ENCODE measurements around the gene GPC3. TPM values are rescaled to one million over a fixed set of nuclear protein-coding genes. Genes with fewer than 3 reads are reported as not detected.

Gene GPC3
- total RNA-seq, 1 donor from 2014 or later = 0.26 TPM

DNA sequence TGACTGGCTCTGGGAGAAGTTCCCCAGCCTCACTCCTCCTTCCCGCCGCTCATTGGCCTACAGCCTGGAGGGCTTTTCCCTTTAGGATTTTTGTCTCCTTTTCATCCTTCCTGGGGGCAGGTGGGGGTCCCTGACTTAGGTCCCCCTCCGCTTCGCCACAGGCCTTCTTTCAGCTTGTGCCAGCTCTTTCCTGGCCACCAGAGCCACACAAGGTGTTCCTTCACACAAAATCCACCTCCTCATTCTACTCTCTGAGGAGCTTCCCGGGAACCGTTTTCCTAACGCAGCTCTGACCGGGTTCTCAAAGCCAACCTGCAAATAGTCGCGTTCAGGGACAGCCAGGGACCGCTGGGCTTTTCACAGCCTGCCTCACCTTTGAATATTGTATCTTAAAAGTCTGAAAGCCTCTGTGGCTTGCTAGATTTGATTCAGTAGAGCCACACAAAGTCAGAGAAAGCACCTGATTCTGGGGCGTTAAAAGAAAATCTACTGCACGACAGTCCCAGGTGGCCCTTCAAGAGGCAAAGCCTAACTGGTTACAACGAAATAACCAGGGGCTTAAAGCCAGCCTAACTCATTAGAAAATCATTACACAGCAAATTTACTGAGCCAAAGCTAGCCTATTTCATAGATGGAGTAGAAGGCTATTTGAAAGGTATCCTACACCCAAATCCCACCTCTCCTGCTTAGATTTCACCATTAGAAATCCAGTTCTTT is 731 bp upstream of the GPC3 start:
- Histone ChIP-seq H3K4me3 (ENCODE audit: low read depth, low read length) (peak overlapping the region; percentile 36), H3K36me3 (ENCODE audit: control insufficient read depth, insufficient read depth, low read length) (no peaks in the 10 kb centered on the region), H3K27me3 (ENCODE audit: control insufficient read depth, insufficient read depth, low read length) (peaks cover 11% of the 10 kb centered on the region)
- DNase-seq (ENCODE audit: low read depth) (no peak), FAIRE-seq (no peak)
- TF ChIP-seq, protein P1, sequence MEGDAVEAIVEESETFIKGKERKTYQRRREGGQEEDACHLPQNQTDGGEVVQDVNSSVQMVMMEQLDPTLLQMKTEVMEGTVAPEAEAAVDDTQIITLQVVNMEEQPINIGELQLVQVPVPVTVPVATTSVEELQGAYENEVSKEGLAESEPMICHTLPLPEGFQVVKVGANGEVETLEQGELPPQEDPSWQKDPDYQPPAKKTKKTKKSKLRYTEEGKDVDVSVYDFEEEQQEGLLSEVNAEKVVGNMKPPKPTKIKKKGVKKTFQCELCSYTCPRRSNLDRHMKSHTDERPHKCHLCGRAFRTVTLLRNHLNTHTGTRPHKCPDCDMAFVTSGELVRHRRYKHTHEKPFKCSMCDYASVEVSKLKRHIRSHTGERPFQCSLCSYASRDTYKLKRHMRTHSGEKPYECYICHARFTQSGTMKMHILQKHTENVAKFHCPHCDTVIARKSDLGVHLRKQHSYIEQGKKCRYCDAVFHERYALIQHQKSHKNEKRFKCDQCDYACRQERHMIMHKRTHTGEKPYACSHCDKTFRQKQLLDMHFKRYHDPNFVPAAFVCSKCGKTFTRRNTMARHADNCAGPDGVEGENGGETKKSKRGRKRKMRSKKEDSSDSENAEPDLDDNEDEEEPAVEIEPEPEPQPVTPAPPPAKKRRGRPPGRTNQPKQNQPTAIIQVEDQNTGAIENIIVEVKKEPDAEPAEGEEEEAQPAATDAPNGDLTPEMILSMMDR (IDR thresholded peaks at IDR 0.05; ENCODE audit: insufficient read depth, low read length, severe bottlenecking) = no peak

DNA sequence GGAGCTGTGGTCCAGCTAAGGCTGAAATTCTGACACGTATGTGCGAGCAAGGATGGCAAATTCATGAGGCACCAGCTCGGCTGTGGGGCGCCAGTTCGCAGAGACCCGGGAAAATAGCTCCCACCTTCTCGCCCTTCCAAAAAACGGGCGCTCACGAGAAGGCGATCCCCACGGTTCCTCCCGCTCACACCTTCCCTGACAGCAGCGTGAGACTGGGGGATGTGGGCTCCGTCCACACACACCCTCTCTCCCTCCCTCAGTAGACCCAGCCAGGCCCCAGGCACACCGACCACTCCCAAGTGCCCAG is 584 bp downstream of the GPC3 start:
- DNase-seq (ENCODE audit: low read depth) (no peak), FAIRE-seq (no peak)
- Histone ChIP-seq H3K4me3 (ENCODE audit: low read depth, low read length) (peak overlapping the region; percentile 17), H3K36me3 (ENCODE audit: control insufficient read depth, insufficient read depth, low read length) (no peaks in the 10 kb centered on the region), H3K27me3 (ENCODE audit: control insufficient read depth, insufficient read depth, low read length) (peaks cover 11% of the 10 kb centered on the region)
- TF ChIP-seq, protein P1 (IDR thresholded peaks at IDR 0.05; ENCODE audit: insufficient read depth, low read length, severe bottlenecking) = no peak

DNA sequence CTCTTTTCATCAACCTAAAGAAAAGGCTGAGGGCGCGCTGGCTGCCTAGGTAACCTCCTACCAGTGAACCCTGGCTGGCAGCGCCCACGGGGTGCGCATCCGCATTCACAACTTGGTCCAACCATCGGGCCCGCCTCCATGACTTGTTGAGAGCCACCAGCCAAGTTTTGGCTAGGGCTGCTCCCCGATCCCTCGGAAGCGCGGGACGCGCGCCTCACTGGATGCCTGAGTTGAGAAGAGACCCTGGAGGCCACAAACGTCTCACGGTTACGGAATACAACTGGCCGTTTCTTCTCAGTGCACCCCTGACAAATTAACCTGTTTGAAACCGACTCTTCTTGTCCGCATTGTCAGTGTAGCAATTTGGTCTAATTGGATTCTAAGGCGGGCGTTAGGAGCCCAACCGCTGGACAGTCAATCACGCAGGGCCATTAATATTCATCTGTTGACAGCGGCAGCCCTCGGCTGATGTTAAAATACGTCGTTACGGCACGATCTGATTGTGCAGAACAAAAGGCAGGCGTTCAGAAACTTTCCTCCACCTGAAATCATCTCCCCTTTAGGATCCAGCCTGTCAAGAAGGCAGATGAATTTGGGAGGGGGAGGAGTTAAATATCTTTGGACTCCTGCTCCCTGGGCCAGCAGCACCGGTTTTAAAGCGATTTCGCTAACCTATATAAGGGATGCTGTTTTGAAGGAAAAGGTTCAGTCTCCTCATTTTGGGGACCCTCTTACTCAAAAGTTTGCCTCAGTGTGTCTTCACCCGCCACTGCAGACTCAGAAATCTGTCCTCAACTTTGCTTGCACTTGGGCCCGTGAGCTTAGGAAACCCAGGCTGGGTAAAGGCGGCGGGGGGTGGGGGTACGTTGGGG is 1.2 kb downstream of the GPC3 start:
- H3K36me3 ChIP-seq (ENCODE audit: control insufficient read depth, insufficient read depth, low read length) = no peaks in the 10 kb centered on the region
- no peak for DNase-seq (ENCODE audit: low read depth)
- TF ChIP-seq, protein P1 (IDR thresholded peaks at IDR 0.05; ENCODE audit: insufficient read depth, low read length, severe bottlenecking) = no peak
- H3K27me3 ChIP-seq (ENCODE audit: control insufficient read depth, insufficient read depth, low read length) = peaks cover 11% of the 10 kb centered on the region
- H3K4me3 ChIP-seq (ENCODE audit: low read depth, low read length) = no peak overlapping the region
- no peak for FAIRE-seq

DNA sequence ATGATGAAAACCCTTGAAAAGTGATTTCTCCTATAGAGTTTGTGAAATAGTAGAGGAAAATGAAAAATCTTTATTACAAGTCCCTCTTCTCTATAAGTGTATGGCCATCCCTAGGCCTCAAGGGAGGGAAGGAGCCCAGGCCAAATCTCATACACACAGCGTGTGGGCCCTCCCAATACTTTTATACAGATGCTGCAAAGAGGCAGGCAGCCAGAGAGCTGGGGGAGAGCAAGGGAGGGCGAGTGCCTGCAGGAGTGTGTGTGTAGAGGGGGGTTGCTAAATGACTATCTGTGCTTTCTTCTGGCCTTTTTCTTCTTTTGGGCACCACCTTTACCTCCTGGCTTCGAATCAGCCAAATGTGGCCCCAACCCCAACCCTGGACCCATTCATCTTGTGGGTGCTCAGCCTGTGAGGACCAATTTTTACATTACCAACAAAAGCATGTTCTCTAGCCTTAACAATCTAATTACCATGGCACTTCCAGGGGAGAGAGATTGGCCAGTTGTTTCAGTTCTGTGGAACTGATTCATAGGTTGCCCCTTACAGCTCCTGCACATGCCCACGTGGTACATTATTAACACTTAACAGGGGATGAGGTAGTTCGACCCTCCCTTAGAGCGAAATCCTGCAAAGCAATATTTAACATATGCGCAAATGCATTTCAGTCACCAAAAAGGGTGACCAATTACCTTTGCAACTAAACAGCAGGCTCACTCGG is 2.0 kb downstream of the GPC3 start:
- no peak for FAIRE-seq
- TF ChIP-seq, protein P1 (IDR thresholded peaks at IDR 0.05; ENCODE audit: insufficient read depth, low read length, severe bottlenecking) = no peak
- Histone ChIP-seq H3K27me3 (ENCODE audit: control insufficient read depth, insufficient read depth, low read length) (peaks cover 11% of the 10 kb centered on the region), H3K4me3 (ENCODE audit: low read depth, low read length) (no peak overlapping the region), H3K36me3 (ENCODE audit: control insufficient read depth, insufficient read depth, low read length) (no peaks in the 10 kb centered on the region)
- no peak for DNase-seq (ENCODE audit: low read depth)

DNA sequence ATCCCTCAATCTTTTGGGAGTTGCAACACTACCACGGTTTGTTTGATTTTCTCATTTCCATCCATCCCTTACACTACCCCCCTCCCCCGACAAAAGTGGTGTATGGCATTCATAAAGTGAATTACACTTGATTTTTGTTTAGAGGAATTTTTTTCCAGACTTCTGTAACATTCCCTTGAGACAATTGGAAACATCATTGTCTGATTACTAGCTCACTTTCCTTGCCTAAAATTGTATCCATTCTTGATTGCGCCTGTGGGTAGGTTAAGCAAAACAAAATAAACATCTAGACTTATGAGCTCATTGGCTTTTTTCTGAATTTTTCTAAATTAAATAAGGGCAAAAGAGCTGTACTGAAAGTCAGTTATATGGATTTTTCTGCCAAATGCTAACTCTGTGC is 3.5 kb downstream of the GPC3 start:
- FAIRE-seq (no peak), DNase-seq (ENCODE audit: low read depth) (no peak)
- TF ChIP-seq, protein P1 (IDR thresholded peaks at IDR 0.05; ENCODE audit: insufficient read depth, low read length, severe bottlenecking) = no peak
- no peak overlapping the region for H3K4me3 ChIP-seq (ENCODE audit: low read depth, low read length)
- H3K36me3 ChIP-seq (ENCODE audit: control insufficient read depth, insufficient read depth, low read length) = no peaks in the 10 kb centered on the region
- H3K27me3 ChIP-seq (ENCODE audit: control insufficient read depth, insufficient read depth, low read length) = peaks cover 11% of the 10 kb centered on the region

Measured in bronchial epithelial cell (primary cell).